Uterus (tissue), 4 donors: Measurements from ENCODE around the gene ZP4. TPM values are rescaled to one million over a fixed set of nuclear protein-coding genes. Genes with fewer than 3 reads are reported as not detected.

Experiments
- DNase-seq, 2 donors: peaks; one replicate each; pipeline ENCODE4 v3.0.0-alpha.2; 2019 to 2020
- H3K27ac ChIP-seq, 2 donors: fragments of 200-600 bp; sonication (generic); 1 replicate in 1 of 2; 2 replicates in 1 of 2; pipeline ENCODE4 v1.5.1; 2016 to 2018
- H3K27me3 ChIP-seq, 2 donors: fragments of 200-600 bp; sonication (generic); one replicate each; pipeline ENCODE4 v1.5.1; 2018 to 2019; ENCODE audit warnings: control low read depth in 1 of 2
- H3K36me3 ChIP-seq, 2 donors: fragments of 200-600 bp; sonication (generic); one replicate each; pipeline ENCODE4 v1.5.1; 2019; ENCODE audit warnings: control low read depth in 1 of 2
- H3K4me1 ChIP-seq, 2 donors: fragments of 200-600 bp; sonication (generic); one replicate each; pipeline ENCODE4 v1.5.1; 2018 to 2019; ENCODE audit warnings: control low read depth in 1 of 2
- H3K4me3 ChIP-seq, 2 donors: fragments of 200-600 bp; sonication (generic); 1 replicate in 1 of 2; 2 replicates in 1 of 2; pipeline ENCODE4 v1.5.1; 2018 to 2019; ENCODE audit warnings: mild to moderate bottlenecking in 1 of 2
- H3K9me3 ChIP-seq, 2 donors: fragments of 200-600 bp; sonication (generic); one replicate each; pipeline ENCODE4 v1.5.1; 2019; ENCODE audit warnings: control low read depth in 1 of 2
- CTCF ChIP-seq, 4 experiments: fragments of 200-600 bp in 2 of 4; fragments of 450-650 bp in 2 of 4; sonication (generic) in 2 of 4; IDR thresholded peaks; one replicate each; pipeline ENCODE4 v1.5.1; 2016 to 2019; ENCODE audit warnings: antibody characterized with exemption in 4 of 4, mild to moderate bottlenecking in 2 of 4, moderate library complexity in 1 of 4
- POLR2A ChIP-seq, 2 donors: fragments of 450-650 bp; IDR thresholded peaks; one replicate each; pipeline ENCODE4 v1.6.1; 2016; ENCODE audit warnings: antibody characterized with exemption in 2 of 2, mild to moderate bottlenecking in 1 of 2, moderate library complexity in 1 of 2
- intact Hi-C: fragments of 100-400 bp; cut with DNase I; formaldehyde crosslinking; loops from one replicate; pipeline ENCODE4 v1.15.1; 2023; ENCODE audit warnings: low total_unique reads
- total RNA-seq, 4 donors: library from RNA; depleted of rRNA in 3 of 4; stranded (reverse); fragments of >200 nt in 3 of 4; gene quantifications; one replicate each; pipeline versions ENCODE4 v1.1.0 to v1.2.4, GENCODE V29; 2014 to 2023
- donor health status: DM: yes; HTN: yes; CAD: no.

ZP4 gene
- total RNA-seq, 4 donors from 2014 or later = not detected

DNA sequence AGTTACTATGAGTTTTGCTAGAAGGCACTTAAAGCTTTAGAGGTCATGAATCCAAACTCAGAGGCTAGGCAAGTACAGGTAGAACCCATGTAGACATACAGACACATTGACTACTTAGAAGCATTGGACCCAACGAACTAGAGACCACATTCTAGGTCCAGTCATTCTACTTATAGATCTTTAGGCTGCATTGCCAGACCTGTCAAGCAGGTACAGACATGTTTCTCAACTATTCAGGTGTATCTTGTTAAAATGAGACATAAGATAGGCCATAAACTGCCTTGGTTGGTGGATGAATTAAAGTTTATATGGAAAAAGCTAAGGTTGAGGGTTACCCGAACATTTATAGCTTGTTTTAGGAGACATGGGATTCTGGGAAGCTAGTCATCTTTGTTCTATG is 6.5 kb downstream of the ZP4 start:
- intact Hi-C loops = no loop called here
- Histone ChIP-seq H3K27ac (no peak overlapping the region), H3K4me3 (no peak overlapping the region), H3K4me1 (no peaks in the 10 kb centered on the region), H3K36me3 (no peaks in the 10 kb centered on the region), H3K27me3 (no peaks in the 10 kb centered on the region), H3K9me3 (no peaks in the 10 kb centered on the region)
- TF ChIP-seq CTCF (IDR thresholded peaks at IDR 0.05) = no peak
- no peak for TF ChIP-seq POLR2A (IDR thresholded peaks at IDR 0.05)
- no peak for DNase-seq

DNA sequence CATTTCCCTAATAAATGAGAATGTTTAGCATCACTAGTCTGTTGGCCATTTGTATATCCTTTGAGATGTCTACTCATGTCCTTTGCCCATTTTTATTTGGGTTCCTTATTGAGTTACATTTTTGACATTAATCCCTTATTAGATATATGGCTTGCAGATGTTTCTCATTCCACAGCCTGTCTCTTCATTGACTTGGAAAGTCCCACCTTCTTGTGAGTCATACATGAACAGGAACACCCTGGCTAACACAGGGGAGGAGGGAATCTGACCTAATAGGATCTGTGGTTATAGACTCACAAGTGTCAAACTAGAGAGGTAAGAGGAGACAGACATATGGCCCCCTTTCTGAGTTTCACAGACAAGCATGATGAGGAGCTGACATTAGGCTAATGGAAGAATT is 11.5 kb downstream of the ZP4 start:
- Histone ChIP-seq H3K4me3 (no peak overlapping the region), H3K27ac (no peak overlapping the region), H3K4me1 (no peaks in the 10 kb centered on the region), H3K36me3 (no peaks in the 10 kb centered on the region), H3K27me3 (no peaks in the 10 kb centered on the region), H3K9me3 (no peaks in the 10 kb centered on the region)
- no peak for TF ChIP-seq POLR2A (IDR thresholded peaks at IDR 0.05)
- no peak for TF ChIP-seq CTCF (IDR thresholded peaks at IDR 0.05)
- no peak for DNase-seq
- intact Hi-C loops = no loop called here

DNA sequence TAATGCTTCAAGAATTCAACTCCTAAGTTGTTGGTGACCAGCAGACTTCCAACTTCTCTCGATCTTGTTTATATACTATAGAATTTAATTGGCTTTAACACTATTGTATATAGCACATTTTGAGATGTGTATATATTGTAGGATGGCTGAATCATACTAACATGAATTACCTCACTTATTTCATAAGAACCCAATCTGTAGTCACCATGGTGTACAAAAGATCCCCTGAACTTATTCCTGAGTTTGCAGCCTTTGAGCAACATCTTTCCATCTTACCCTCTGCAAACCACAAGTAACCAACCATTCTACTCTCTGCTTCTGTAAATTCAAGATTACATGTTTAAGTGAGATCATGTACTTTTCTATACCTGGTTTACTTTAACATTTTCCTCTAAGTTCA is 12.3 kb downstream of the ZP4 start:
- no peaks in the 10 kb centered on the region for H3K36me3 ChIP-seq
- DNase-seq = no peak
- H3K9me3 ChIP-seq = no peaks in the 10 kb centered on the region
- no peak overlapping the region for H3K4me3 ChIP-seq
- no peak for TF ChIP-seq CTCF (IDR thresholded peaks at IDR 0.05)
- TF ChIP-seq POLR2A (IDR thresholded peaks at IDR 0.05) = no peak
- no peak overlapping the region for H3K27ac ChIP-seq
- no peaks in the 10 kb centered on the region for H3K27me3 ChIP-seq
- intact Hi-C loops = no loop called here
- no peaks in the 10 kb centered on the region for H3K4me1 ChIP-seq

DNA sequence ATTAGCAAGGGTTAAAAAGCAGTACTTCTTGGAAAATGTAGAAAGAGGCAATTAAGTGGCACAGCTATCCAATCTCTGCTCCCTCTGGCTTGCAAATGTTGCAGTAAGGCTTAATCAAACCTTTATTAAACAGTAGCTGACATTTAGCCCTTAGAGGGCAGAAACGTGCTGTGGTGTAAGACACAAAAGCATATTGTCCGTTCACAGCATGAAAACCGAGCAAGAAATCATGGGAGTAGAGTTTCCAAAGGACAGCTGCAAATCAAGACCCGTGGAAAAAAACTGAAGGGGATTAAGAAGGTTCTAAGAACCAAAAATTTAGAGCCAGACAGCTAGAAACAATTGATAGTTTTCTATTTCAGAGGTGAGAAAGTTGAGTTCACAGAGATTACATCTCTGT is 13.1 kb downstream of the ZP4 start:
- DNase-seq = no peak
- H3K9me3 ChIP-seq = no peaks in the 10 kb centered on the region
- no peaks in the 10 kb centered on the region for H3K36me3 ChIP-seq
- H3K27ac ChIP-seq = no peak overlapping the region
- intact Hi-C loops = no loop called here
- H3K4me3 ChIP-seq = no peak overlapping the region
- no peak for TF ChIP-seq POLR2A (IDR thresholded peaks at IDR 0.05)
- TF ChIP-seq CTCF (IDR thresholded peaks at IDR 0.05) = no peak
- H3K4me1 ChIP-seq = no peaks in the 10 kb centered on the region
- no peaks in the 10 kb centered on the region for H3K27me3 ChIP-seq

DNA sequence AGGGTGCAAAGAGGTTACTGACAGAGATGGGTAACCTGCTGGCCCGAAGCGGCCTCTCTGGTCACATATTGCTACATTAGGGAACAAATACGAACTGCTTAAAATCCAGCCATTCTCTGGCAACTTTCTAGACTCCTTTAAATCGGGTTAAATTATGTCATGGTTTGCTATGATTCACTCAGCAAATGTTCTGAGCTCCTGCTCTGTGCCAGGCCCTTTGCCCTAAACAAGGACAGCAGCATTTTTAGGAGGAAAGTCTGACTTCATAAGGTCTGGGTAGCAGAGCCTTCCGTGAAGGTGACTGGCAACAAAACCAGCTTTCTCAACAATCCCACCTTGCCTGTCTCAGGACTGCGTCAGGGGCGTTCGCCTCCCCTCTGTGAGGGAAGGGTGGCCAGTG is 15.4 kb downstream of the ZP4 start:
- TF ChIP-seq CTCF (IDR thresholded peaks at IDR 0.05) = no peak
- TF ChIP-seq POLR2A (IDR thresholded peaks at IDR 0.05) = no peak

More for the DNA sequence above, 15.4 kb downstream of the ZP4 start:
- intact Hi-C loops = no loop called here
- Histone ChIP-seq H3K4me3 (no peak overlapping the region), H3K4me1 (no peaks in the 10 kb centered on the region), H3K27me3 (no peaks in the 10 kb centered on the region), H3K9me3 (no peaks in the 10 kb centered on the region), H3K36me3 (no peaks in the 10 kb centered on the region), H3K27ac (no peak overlapping the region)
- DNase-seq = no peak
